ENCODE measurements around the gene KRT38. TPM values are rescaled to one million over a fixed set of nuclear protein-coding genes. Genes with fewer than 3 reads are reported as not detected.
"Not testable (repeated sequence)": the region's sequence is repeated elsewhere in the genome, so short reads cannot be mapped to it uniquely, and the experiment has no call there.

Gene KRT38
- total and polyA plus RNA-seq, 7 donors, result 0.03 TPM; not detected in 6

GRCh38 chr17:41396340-41396739 is 44.4 kb downstream of the KRT38 start:
- WGBS, 3 donors, result 95 to 98% (median 97%) methylated on average over 7 of the region's 7 CpGs
- intact Hi-C loops (cut with DNase I), result no loop called here

GRCh38 chr17:41395611-41396010 is 45.2 kb downstream of the KRT38 start:
- H3K4me1 ChIP-seq, result no peaks in the 10 kb centered on the region
- intact Hi-C loops (cut with DNase I), result no loop called here
- H3K9me3 ChIP-seq, result no peaks in the 10 kb centered on the region
- no peak for DNase-seq
- 85 to 100% (median 99%) methylated on average over 1 of the region's 1 CpG for WGBS, 3 donors
- no peak overlapping the region for H3K27ac ChIP-seq
- TF ChIP-seq CTCF (IDR thresholded peaks at IDR 0.05), result no peak
- ATAC-seq, result no peak
- H3K27me3 ChIP-seq (ENCODE audit: insufficient read depth in 3 of 3, low read length in 2 of 3), result no peaks in the 10 kb centered on the region
- H3K36me3 ChIP-seq (ENCODE audit: insufficient read depth in 1 of 2, low read depth in 1 of 2), result no peaks in the 10 kb centered on the region
- no peak overlapping the region for H3K4me3 ChIP-seq

More at GRCh38 chr17:41396340-41396739, 44.4 kb downstream of the KRT38 start:
- H3K9me3 ChIP-seq, result no peaks in the 10 kb centered on the region
- H3K4me1 ChIP-seq, result no peaks in the 10 kb centered on the region
- no peaks in the 10 kb centered on the region for H3K36me3 ChIP-seq (ENCODE audit: insufficient read depth in 1 of 2, low read depth in 1 of 2)
- no peak for ATAC-seq
- no peak for TF ChIP-seq CTCF (IDR thresholded peaks at IDR 0.05)
- no peak for DNase-seq
- H3K27ac ChIP-seq, result no peak overlapping the region
- no peaks in the 10 kb centered on the region for H3K27me3 ChIP-seq (ENCODE audit: insufficient read depth in 3 of 3, low read length in 2 of 3)
- H3K4me3 ChIP-seq, result peak overlapping the region; percentile 16

GRCh38 chr17:41395044-41395443 is 45.7 kb downstream of the KRT38 start:
- H3K27ac ChIP-seq; DNase-seq; H3K4me1 ChIP-seq; H3K9me3 ChIP-seq; ATAC-seq; intact Hi-C loops (cut with DNase I); H3K27me3 ChIP-seq (ENCODE audit: insufficient read depth in 3 of 3, low read length in 2 of 3); H3K36me3 ChIP-seq (ENCODE audit: insufficient read depth in 1 of 2, low read depth in 1 of 2); H3K4me3 ChIP-seq: not testable (repeated sequence)
- whole genome bisulfite sequencing, 3 donors, result 73 to 79% (median 76%) methylated on average over 11 to 12 of the region's 12 CpGs

DNA sequence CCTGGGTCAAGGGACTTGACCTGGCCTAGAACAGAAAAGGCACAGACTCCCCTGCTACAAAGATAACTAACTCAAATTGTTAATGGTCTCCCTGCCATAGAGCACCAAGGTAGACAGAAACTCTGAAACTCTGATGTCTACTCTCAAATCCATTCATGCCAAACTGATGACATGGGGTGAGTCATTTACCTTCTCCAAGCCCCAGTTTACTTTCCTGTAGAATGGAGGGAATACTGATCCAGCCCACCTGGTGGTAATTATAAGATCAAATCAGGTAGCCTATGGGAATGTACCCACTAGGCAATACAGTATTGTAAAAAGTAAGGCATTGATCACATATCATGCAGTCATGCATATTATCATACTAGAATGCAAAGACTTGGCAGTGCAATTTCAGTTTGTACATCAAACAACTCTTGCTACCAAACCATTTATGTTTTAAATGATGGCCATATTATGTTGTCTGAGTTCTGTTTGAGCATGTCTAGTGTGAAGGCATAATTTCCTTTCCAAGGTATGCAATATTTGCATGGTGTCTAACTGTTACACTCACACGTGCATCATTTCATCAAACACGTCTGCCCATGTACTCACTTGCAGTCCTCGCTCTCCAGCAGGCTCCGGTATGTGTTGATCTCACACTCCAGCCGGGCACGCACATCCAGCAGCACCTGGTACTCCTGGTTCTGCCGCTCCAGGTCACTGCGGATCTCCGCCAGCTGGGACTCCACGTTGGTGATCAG is 46.4 kb downstream of the KRT38 start:
- no peak overlapping the region for H3K27ac ChIP-seq
- TF ChIP-seq CTCF (IDR thresholded peaks at IDR 0.05), result no peak
- ATAC-seq (no peak), DNase-seq (no peak)
- H3K9me3 ChIP-seq, result no peaks in the 10 kb centered on the region
- no peak overlapping the region for H3K4me3 ChIP-seq
- no peaks in the 10 kb centered on the region for H3K36me3 ChIP-seq (ENCODE audit: insufficient read depth in 1 of 2, low read depth in 1 of 2)
- no peaks in the 10 kb centered on the region for H3K4me1 ChIP-seq
- H3K27me3 ChIP-seq (ENCODE audit: insufficient read depth in 3 of 3, low read length in 2 of 3), result no peaks in the 10 kb centered on the region
- 76 to 79% (median 78%) methylated on average over 10 of the region's 10 CpGs for WGBS, 3 donors
- intact Hi-C loops (cut with DNase I), result no loop called here

DNA sequence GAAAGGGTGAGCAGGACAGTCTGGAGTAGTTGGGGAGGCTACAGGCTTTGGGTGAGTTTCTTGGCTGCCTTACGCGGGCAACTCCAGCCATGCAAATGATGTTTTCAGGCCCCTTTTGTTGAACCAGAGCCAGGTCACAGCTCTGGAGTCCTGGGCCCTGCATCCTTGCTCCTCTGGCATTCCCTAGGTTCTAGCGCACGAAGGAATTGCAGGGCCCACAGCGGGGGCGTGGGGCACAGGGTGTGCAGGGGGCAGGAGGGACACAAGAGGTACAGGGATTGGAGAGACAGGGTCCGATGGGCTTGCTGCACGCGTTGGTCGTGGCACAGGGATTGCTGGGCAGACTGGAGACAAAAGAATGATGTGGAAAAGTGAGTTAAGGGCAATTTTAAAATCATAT is 47.0 kb downstream of the KRT38 start:
- DNase-seq (no peak), ATAC-seq (no peak)
- no peaks in the 10 kb centered on the region for H3K27me3 ChIP-seq (ENCODE audit: insufficient read depth in 3 of 3, low read length in 2 of 3)
- TF ChIP-seq CTCF (IDR thresholded peaks at IDR 0.05), result no peak
- H3K4me3 ChIP-seq, result no peak overlapping the region
- intact Hi-C loops (cut with DNase I), result no loop called here
- H3K36me3 ChIP-seq (ENCODE audit: insufficient read depth in 1 of 2, low read depth in 1 of 2), result no peaks in the 10 kb centered on the region
- 74 to 89% (median 81%) methylated on average over 10 of the region's 10 CpGs for WGBS, 3 donors
- no peaks in the 10 kb centered on the region for H3K4me1 ChIP-seq
- no peak overlapping the region for H3K27ac ChIP-seq
- H3K9me3 ChIP-seq, result no peaks in the 10 kb centered on the region
